DND-41 (cell line): Measurements from ENCODE around the gene PTPRR.

ENCODE experiments used
- ATAC-seq: fragments of 200-7000 bp; cut with Tn5 transposase; 3 replicates; pipeline ENCODE4 v1.9.1; 2021; ENCODE audit warnings: low read depth; ENCODE audit not compliant: insufficient read depth
- DNase-seq: peaks from one replicate; pipeline ENCODE4 v3.0.0-alpha.2; 2020
- H2AFZ ChIP-seq: 2 replicates; pipeline ENCODE4 v1.6.0; 2012; ENCODE audit warnings: low read depth, low read length
- H3K27ac ChIP-seq: 2 replicates; pipeline ENCODE4 v1.5.1; 2012; ENCODE audit warnings: low read length, inconsistent platforms
- H3K27me3 ChIP-seq: fragments of 200-600 bp; sonication (generic); 2 replicates; pipeline ENCODE4 v1.6.0; 2012; ENCODE audit warnings: low read length, mild to moderate bottlenecking, inconsistent platforms; ENCODE audit not compliant: insufficient read depth, poor library complexity
- H3K36me3 ChIP-seq: 2 replicates; pipeline ENCODE4 v1.5.1; 2012; ENCODE audit warnings: low read length, inconsistent platforms; ENCODE audit not compliant: insufficient read depth
- H3K4me1 ChIP-seq: 2 replicates; pipeline ENCODE4 v1.5.1; 2012; ENCODE audit warnings: mild to moderate bottlenecking, low read length; ENCODE audit not compliant: insufficient read depth
- H3K4me2 ChIP-seq: 2 replicates; pipeline ENCODE4 v1.6.0; 2012; ENCODE audit warnings: mild to moderate bottlenecking, moderate library complexity, low read length, inconsistent platforms; ENCODE audit not compliant: insufficient read depth
- H3K4me3 ChIP-seq, 2 experiments: fragments of 200-600 bp in 1 of 2; shearing (Covaris generic) in 1 of 2; 2 replicates each; pipeline ENCODE4 v1.5.1; 2012 to 2016; ENCODE audit warnings: inconsistent platforms in 2 of 2, low read length in 2 of 2, mild to moderate bottlenecking in 2 of 2, low read depth in 1 of 2, moderate library complexity in 1 of 2
- H3K79me2 ChIP-seq: 2 replicates; pipeline ENCODE4 v1.6.0; 2012; ENCODE audit warnings: low read length, inconsistent platforms; ENCODE audit not compliant: insufficient read depth
- H3K9ac ChIP-seq: 2 replicates; pipeline ENCODE4 v1.6.0; 2012; ENCODE audit warnings: low read depth, mild to moderate bottlenecking, inconsistent platforms, low read length, moderate library complexity
- H3K9me3 ChIP-seq: 2 replicates; pipeline ENCODE4 v1.5.1; 2012; ENCODE audit warnings: low read length, moderate library complexity, mild to moderate bottlenecking, inconsistent platforms; ENCODE audit not compliant: insufficient read depth, severe bottlenecking
- H4K20me1 ChIP-seq: 2 replicates; pipeline ENCODE4 v1.6.0; 2012; ENCODE audit warnings: low read length; ENCODE audit not compliant: insufficient read depth
- EZH2 ChIP-seq: IDR thresholded peaks from 3 replicates; pipeline ENCODE4 v1.6.1; 2012; ENCODE audit warnings: borderline replicate concordance, low read depth, mild to moderate bottlenecking, moderate library complexity, low read length, inconsistent platforms; ENCODE audit not compliant: severe bottlenecking
- TF ChIP-seq, protein P1 (sequence below): IDR thresholded peaks from 2 replicates; pipeline ENCODE4 v1.5.1; 2012; ENCODE audit warnings: borderline replicate concordance, low read length, moderate library complexity, mild to moderate bottlenecking; ENCODE audit not compliant: poor library complexity, severe bottlenecking; ENCODE audit errors: extremely low read depth

PTPRR gene

GRCh38 chr12:70667253-70667652, 253.3 kb downstream of the PTPRR start:
- Histone ChIP-seq H2AFZ (no peak overlapping the region), H3K9me3 (no peaks in the 10 kb centered on the region), H3K27me3 (no peaks in the 10 kb centered on the region), H4K20me1 (no peaks in the 10 kb centered on the region), H3K4me2 (no peak overlapping the region), H3K36me3 (no peaks in the 10 kb centered on the region), H3K9ac (no peak overlapping the region), H3K79me2 (no peaks in the 10 kb centered on the region), H3K27ac (no peak overlapping the region), H3K4me1 (no peaks in the 10 kb centered on the region), H3K4me3 (no peak overlapping the region)
- DNase-seq (no peak), ATAC-seq (no peak)
- TF ChIP-seq EZH2, result no peak
- TF ChIP-seq, protein P1, sequence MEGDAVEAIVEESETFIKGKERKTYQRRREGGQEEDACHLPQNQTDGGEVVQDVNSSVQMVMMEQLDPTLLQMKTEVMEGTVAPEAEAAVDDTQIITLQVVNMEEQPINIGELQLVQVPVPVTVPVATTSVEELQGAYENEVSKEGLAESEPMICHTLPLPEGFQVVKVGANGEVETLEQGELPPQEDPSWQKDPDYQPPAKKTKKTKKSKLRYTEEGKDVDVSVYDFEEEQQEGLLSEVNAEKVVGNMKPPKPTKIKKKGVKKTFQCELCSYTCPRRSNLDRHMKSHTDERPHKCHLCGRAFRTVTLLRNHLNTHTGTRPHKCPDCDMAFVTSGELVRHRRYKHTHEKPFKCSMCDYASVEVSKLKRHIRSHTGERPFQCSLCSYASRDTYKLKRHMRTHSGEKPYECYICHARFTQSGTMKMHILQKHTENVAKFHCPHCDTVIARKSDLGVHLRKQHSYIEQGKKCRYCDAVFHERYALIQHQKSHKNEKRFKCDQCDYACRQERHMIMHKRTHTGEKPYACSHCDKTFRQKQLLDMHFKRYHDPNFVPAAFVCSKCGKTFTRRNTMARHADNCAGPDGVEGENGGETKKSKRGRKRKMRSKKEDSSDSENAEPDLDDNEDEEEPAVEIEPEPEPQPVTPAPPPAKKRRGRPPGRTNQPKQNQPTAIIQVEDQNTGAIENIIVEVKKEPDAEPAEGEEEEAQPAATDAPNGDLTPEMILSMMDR, result no peak

- H3K9me3 ChIP-seq, result no peaks in the 10 kb centered on the region
- no peaks in the 10 kb centered on the region for H3K79me2 ChIP-seq
- DNase-seq (no peak), ATAC-seq (no peak)
- H3K9ac ChIP-seq, result no peak overlapping the region
- H3K36me3 ChIP-seq, result no peaks in the 10 kb centered on the region
- no peaks in the 10 kb centered on the region for H4K20me1 ChIP-seq
- TF ChIP-seq EZH2, result no peak
- TF ChIP-seq, protein P1, result no peak
- no peaks in the 10 kb centered on the region for H3K4me1 ChIP-seq
- H3K4me2 ChIP-seq, result no peak overlapping the region
- no peak overlapping the region for H3K27ac ChIP-seq
- no peak overlapping the region for H2AFZ ChIP-seq
- H3K27me3 ChIP-seq, result no peaks in the 10 kb centered on the region
- H3K4me3 ChIP-seq, result no peak overlapping the region
These were observed 254.2 kb downstream of the PTPRR start for GRCh38 chr12:70666364-70666763.

GRCh38 chr12:70664465-70664881, 256.1 kb downstream of the PTPRR start:
- no peak overlapping the region for H3K9ac ChIP-seq
- no peaks in the 10 kb centered on the region for H3K27me3 ChIP-seq
- H3K4me2 ChIP-seq, result no peak overlapping the region
- no peaks in the 10 kb centered on the region for H3K36me3 ChIP-seq
- H3K27ac ChIP-seq, result no peak overlapping the region
- no peaks in the 10 kb centered on the region for H3K9me3 ChIP-seq
- H4K20me1 ChIP-seq, result no peaks in the 10 kb centered on the region
- no peaks in the 10 kb centered on the region for H3K79me2 ChIP-seq
- no peak overlapping the region for H2AFZ ChIP-seq
- no peaks in the 10 kb centered on the region for H3K4me1 ChIP-seq
- DNase-seq, result no peak
- TF ChIP-seq, protein P1, result no peak
- TF ChIP-seq EZH2, result no peak
- no peak overlapping the region for H3K4me3 ChIP-seq
- no peak for ATAC-seq

DNA sequence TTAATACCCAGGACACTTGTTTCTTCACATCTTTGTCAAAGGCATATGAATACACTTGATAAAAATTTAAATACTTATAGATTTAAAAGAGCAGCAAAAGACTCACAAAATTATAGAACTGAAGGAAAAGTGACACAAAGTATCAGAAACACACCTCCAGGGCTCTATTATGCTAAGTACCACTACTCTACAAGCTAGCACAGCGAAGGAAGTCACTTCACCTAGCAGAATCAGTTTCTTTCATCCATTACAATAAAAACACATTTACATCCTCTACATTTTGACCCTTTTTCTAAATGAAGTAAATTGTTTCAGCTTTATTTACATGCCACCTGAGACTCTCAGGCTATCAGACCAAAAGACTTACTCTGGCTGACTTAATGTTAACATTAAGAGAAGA, 256.7 kb downstream of the PTPRR start:
- TF ChIP-seq, protein P1, result no peak
- no peak for TF ChIP-seq EZH2
- Histone ChIP-seq H3K79me2 (no peaks in the 10 kb centered on the region), H3K36me3 (no peaks in the 10 kb centered on the region), H2AFZ (no peak overlapping the region), H3K4me1 (no peaks in the 10 kb centered on the region), H3K27ac (no peak overlapping the region), H3K4me3 (no peak overlapping the region), H3K27me3 (no peaks in the 10 kb centered on the region), H4K20me1 (no peaks in the 10 kb centered on the region), H3K9ac (no peak overlapping the region), H3K9me3 (no peaks in the 10 kb centered on the region), H3K4me2 (no peak overlapping the region)
- no peak for DNase-seq
- no peak for ATAC-seq
